Measurements from ENCODE around the gene MAGEB10.
"Not testable (repeated sequence)": the region's sequence is repeated elsewhere in the genome, so short reads cannot be mapped to it uniquely, and the experiment has no call there.

Gene MAGEB10

GRCh38 chrX:27807690-27808089 lies at the start of gene MAGEB10:
MAGEB10 (plus strand) TSS chrX:27807990; CDS start chrX:27821307, 13,317 bp downstream.
- DNase-seq: no peak

GRCh38 chrX:27765718-27766117 lies 42.1 kb upstream of the MAGEB10 start:
- no peak for DNase-seq

GRCh38 chrX:27767387-27767786 lies 40.4 kb upstream of the MAGEB10 start:
- no peak for DNase-seq

GRCh38 chrX:27775984-27776383 lies 31.8 kb upstream of the MAGEB10 start:
- DNase-seq: no peak

GRCh38 chrX:27796640-27797257 lies 11.0 kb upstream of the MAGEB10 start:
- DNase-seq: no peak

GRCh38 chrX:27797575-27797974 lies 10.2 kb upstream of the MAGEB10 start:
- DNase-seq: no peak

- DNase-seq: no peak
Measured at GRCh38 chrX:27808226-27808625, 436 bp downstream of the MAGEB10 start.

- not testable (repeated sequence) for DNase-seq
Measured at GRCh38 chrX:27808991-27809859, 1.4 kb downstream of the MAGEB10 start.

GRCh38 chrX:27815209-27815608 lies 7.4 kb downstream of the MAGEB10 start:
- DNase-seq: no peak

- DNase-seq: no peak
Measured at GRCh38 chrX:27823812-27824211, 16.0 kb downstream of the MAGEB10 start.

- DNase-seq: no peak
Measured at GRCh38 chrX:27838185-27838584, 30.4 kb downstream of the MAGEB10 start.

- no peak for DNase-seq
Measured at GRCh38 chrX:27840881-27841280, 33.1 kb downstream of the MAGEB10 start.

- DNase-seq: no peak
Measured at GRCh38 chrX:27842859-27843258, 35.1 kb downstream of the MAGEB10 start.

GRCh38 chrX:27860337-27860736 lies 52.5 kb downstream of the MAGEB10 start:
- DNase-seq: no peak

GRCh38 chrX:27863809-27864208 lies 56.0 kb downstream of the MAGEB10 start:
- DNase-seq: no peak
